ENCODE measurements around the gene AMHR2. TPM values are rescaled to one million over a fixed set of nuclear protein-coding genes. Genes with fewer than 3 reads are reported as not detected.
"Not testable (repeated sequence)": the region's sequence is repeated elsewhere in the genome, so short reads cannot be mapped to it uniquely, and the experiment has no call there.

AMHR2 gene
- total RNA-seq (0.05 TPM), polyA plus RNA-seq (0.14 TPM)
- long read RNA-seq, donor 1, result 0 reads
- long read RNA-seq, donor 2, result 0 reads
- long read RNA-seq, donor 3, result 0 reads
- long read RNA-seq, donor 4, result 0 reads
- long read RNA-seq, donor 5, result 0 reads
- long read RNA-seq, donor 6, result 0 reads
- long read RNA-seq, donor 7, result 0 reads
- long read RNA-seq, donor 8, result 0 reads
- long read RNA-seq, donor 9, result 0 reads
- long read RNA-seq, donor 10, result 0 reads

- peaks cover 3 to 4% of the 10 kb centered on the region in 2 donors for H3K4me1 ChIP-seq (ENCODE audit: control insufficient read depth in 2 of 2, insufficient read depth in 2 of 2, low read length in 2 of 2)
- H3K9me3 ChIP-seq (ENCODE audit: control insufficient read depth in 2 of 2, insufficient read depth in 1 of 2, low read length in 1 of 2), result no peaks in the 10 kb centered on the region
- no peak for DNase-seq (ENCODE audit: low read depth in 6 of 9, low spot score in 9 of 9)
- no peak within 1 kb of the TSS for H3K27ac ChIP-seq (ENCODE audit: low read depth in 1 of 2, low read length in 1 of 2)
- no peak within 1 kb of the TSS for H3K4me3 ChIP-seq (ENCODE audit: low read length in 2 of 2)
- WGBS, result 100% methylated on average over 1 of the region's 1 CpG
- H3K36me3 ChIP-seq (ENCODE audit: control insufficient read depth in 2 of 2, insufficient read depth in 2 of 2, low read length in 1 of 2), result no peaks in the 10 kb centered on the region
- no peaks in the 10 kb centered on the region for H3K27me3 ChIP-seq (ENCODE audit: control insufficient read depth in 2 of 2, insufficient read depth in 1 of 2, low read length in 1 of 2)
Observed at GRCh38 chr12:53423597-53423996, at the start of gene AMHR2. Gene AMHR2 (plus strand): TSS chr12:53423855. CDS start chr12:53423935, 80 bp downstream.

DNA sequence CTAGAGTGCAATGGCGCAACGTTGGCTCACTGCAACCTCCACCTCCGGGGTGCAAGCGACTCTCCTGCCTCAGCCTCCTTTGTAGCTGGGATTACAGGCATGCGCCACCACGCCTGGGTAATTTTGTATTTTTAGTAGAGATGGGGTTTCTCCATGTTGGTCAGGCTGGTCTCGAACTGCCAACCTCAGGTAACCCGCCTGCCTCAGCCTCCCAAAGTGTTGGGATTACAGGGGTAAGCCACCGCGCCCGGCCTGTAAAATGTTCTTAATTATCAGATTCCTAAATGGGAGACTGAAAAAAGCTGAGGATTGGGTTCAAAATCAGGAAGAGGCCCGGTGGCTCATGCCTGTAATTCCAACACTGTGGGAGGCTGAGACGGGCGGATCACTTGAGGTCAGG, 49.4 kb upstream of the AMHR2 start:
- peaks cover 16 to 38% of the 10 kb centered on the region in 2 donors for H3K4me1 ChIP-seq (ENCODE audit: control insufficient read depth in 2 of 2, insufficient read depth in 2 of 2, low read length in 2 of 2)
- not testable (repeated sequence) for H3K9me3 ChIP-seq (ENCODE audit: control insufficient read depth in 2 of 2, insufficient read depth in 1 of 2, low read length in 1 of 2); H3K4me3 ChIP-seq (ENCODE audit: low read length in 2 of 2); H3K27me3 ChIP-seq (ENCODE audit: control insufficient read depth in 2 of 2, insufficient read depth in 1 of 2, low read length in 1 of 2); H3K36me3 ChIP-seq (ENCODE audit: control insufficient read depth in 2 of 2, insufficient read depth in 2 of 2, low read length in 1 of 2); DNase-seq (ENCODE audit: low read depth in 6 of 9, low spot score in 9 of 9); H3K27ac ChIP-seq (ENCODE audit: low read depth in 1 of 2, low read length in 1 of 2)
- WGBS, result 93% methylated on average over 14 of the region's 14 CpGs

- H3K27me3 ChIP-seq (ENCODE audit: control insufficient read depth in 2 of 2, insufficient read depth in 1 of 2, low read length in 1 of 2), result no peaks in the 10 kb centered on the region
- H3K27ac ChIP-seq (ENCODE audit: low read depth in 1 of 2, low read length in 1 of 2), result no peak overlapping the region
- H3K4me3 ChIP-seq (ENCODE audit: low read length in 2 of 2), result no peak overlapping the region
- peaks cover 0 to 5% of the 10 kb centered on the region in 2 donors for H3K36me3 ChIP-seq (ENCODE audit: control insufficient read depth in 2 of 2, insufficient read depth in 2 of 2, low read length in 1 of 2)
- DNase-seq (ENCODE audit: low read depth in 6 of 9, low spot score in 9 of 9), result no peak
- WGBS, result 96% methylated on average over 2 of the region's 2 CpGs
- H3K4me1 ChIP-seq (ENCODE audit: control insufficient read depth in 2 of 2, insufficient read depth in 2 of 2, low read length in 2 of 2), result peaks cover 17 to 32% of the 10 kb centered on the region in 2 donors
- no peaks in the 10 kb centered on the region for H3K9me3 ChIP-seq (ENCODE audit: control insufficient read depth in 2 of 2, insufficient read depth in 1 of 2, low read length in 1 of 2)
Observed at GRCh38 chr12:53376747-53377146, 46.9 kb upstream of the AMHR2 start.

GRCh38 chr12:53378222-53378621, 45.4 kb upstream of the AMHR2 start:
- 99% methylated on average over 12 of the region's 12 CpGs for WGBS
- Histone ChIP-seq H3K27ac (ENCODE audit: low read depth in 1 of 2, low read length in 1 of 2) (peak overlapping the region in 1 of 2 donors; percentile 88), H3K4me1 (ENCODE audit: control insufficient read depth in 2 of 2, insufficient read depth in 2 of 2, low read length in 2 of 2) (peaks cover 19 to 37% of the 10 kb centered on the region in 2 donors), H3K27me3 (ENCODE audit: control insufficient read depth in 2 of 2, insufficient read depth in 1 of 2, low read length in 1 of 2) (no peaks in the 10 kb centered on the region), H3K9me3 (ENCODE audit: control insufficient read depth in 2 of 2, insufficient read depth in 1 of 2, low read length in 1 of 2) (no peaks in the 10 kb centered on the region), H3K36me3 (ENCODE audit: control insufficient read depth in 2 of 2, insufficient read depth in 2 of 2, low read length in 1 of 2) (peaks cover 14 to 19% of the 10 kb centered on the region in 2 donors), H3K4me3 (ENCODE audit: low read length in 2 of 2) (peak overlapping the region in 1 of 2 donors; percentile 52)
- no peak for DNase-seq (ENCODE audit: low read depth in 6 of 9, low spot score in 9 of 9)

- Histone ChIP-seq H3K27me3 (ENCODE audit: control insufficient read depth in 2 of 2, insufficient read depth in 1 of 2, low read length in 1 of 2) (no peaks in the 10 kb centered on the region), H3K36me3 (ENCODE audit: control insufficient read depth in 2 of 2, insufficient read depth in 2 of 2, low read length in 1 of 2) (peaks cover 21 to 26% of the 10 kb centered on the region in 2 donors), H3K4me3 (ENCODE audit: low read length in 2 of 2) (peak overlapping the region; percentile 52 to 95), H3K27ac (ENCODE audit: low read depth in 1 of 2, low read length in 1 of 2) (peak overlapping the region; percentile 88), H3K9me3 (ENCODE audit: control insufficient read depth in 2 of 2, insufficient read depth in 1 of 2, low read length in 1 of 2) (no peaks in the 10 kb centered on the region), H3K4me1 (ENCODE audit: control insufficient read depth in 2 of 2, insufficient read depth in 2 of 2, low read length in 2 of 2) (peaks cover 24 to 40% of the 10 kb centered on the region in 2 donors)
- WGBS, result 36% methylated on average over 23 of the region's 23 CpGs
- DNase-seq (ENCODE audit: low read depth in 6 of 9, low spot score in 9 of 9), result no peak
Observed at GRCh38 chr12:53378724-53379388, 44.8 kb upstream of the AMHR2 start.

GRCh38 chr12:53379389-53380103, 44.1 kb upstream of the AMHR2 start:
- peak; percentile 97 to 100 (median 99) for DNase-seq (ENCODE audit: low read depth in 6 of 9, low spot score in 9 of 9)
- Histone ChIP-seq H3K9me3 (ENCODE audit: control insufficient read depth in 2 of 2, insufficient read depth in 1 of 2, low read length in 1 of 2) (no peaks in the 10 kb centered on the region), H3K27ac (ENCODE audit: low read depth in 1 of 2, low read length in 1 of 2) (peak overlapping the region; percentile 88 to 99), H3K4me3 (ENCODE audit: low read length in 2 of 2) (peak overlapping the region; percentile 53 to 95), H3K36me3 (ENCODE audit: control insufficient read depth in 2 of 2, insufficient read depth in 2 of 2, low read length in 1 of 2) (peaks cover 24 to 31% of the 10 kb centered on the region in 2 donors), H3K27me3 (ENCODE audit: control insufficient read depth in 2 of 2, insufficient read depth in 1 of 2, low read length in 1 of 2) (no peaks in the 10 kb centered on the region), H3K4me1 (ENCODE audit: control insufficient read depth in 2 of 2, insufficient read depth in 2 of 2, low read length in 2 of 2) (peaks cover 26 to 45% of the 10 kb centered on the region in 2 donors)
- WGBS, result under 1% methylated on average over 29 of the region's 29 CpGs

- peak within 1 kb of the TSS; percentile 88 to 99 for H3K27ac ChIP-seq (ENCODE audit: low read depth in 1 of 2, low read length in 1 of 2)
- no peaks in the 10 kb centered on the region for H3K9me3 ChIP-seq (ENCODE audit: control insufficient read depth in 2 of 2, insufficient read depth in 1 of 2, low read length in 1 of 2)
- peak within 1 kb of the TSS; percentile 53 to 95 for H3K4me3 ChIP-seq (ENCODE audit: low read length in 2 of 2)
- DNase-seq (ENCODE audit: low read depth in 6 of 9, low spot score in 9 of 9), result peak in 7 of 9 donors; percentile 48 to 88 (median 77)
- peaks cover 27 to 46% of the 10 kb centered on the region in 2 donors for H3K4me1 ChIP-seq (ENCODE audit: control insufficient read depth in 2 of 2, insufficient read depth in 2 of 2, low read length in 2 of 2)
- no peaks in the 10 kb centered on the region for H3K27me3 ChIP-seq (ENCODE audit: control insufficient read depth in 2 of 2, insufficient read depth in 1 of 2, low read length in 1 of 2)
- WGBS, result under 1% methylated on average over 70 of the region's 71 CpGs
- peaks cover 27 to 32% of the 10 kb centered on the region in 2 donors for H3K36me3 ChIP-seq (ENCODE audit: control insufficient read depth in 2 of 2, insufficient read depth in 2 of 2, low read length in 1 of 2)
Observed at GRCh38 chr12:53380104-53380793, 43.4 kb upstream of the AMHR2 start, which contains the start of gene SP1. Gene SP1 (plus strand): TSS chr12:53380176. CDS start chr12:53380292, 116 bp downstream.

GRCh38 chr12:53380794-53381730, 42.6 kb upstream of the AMHR2 start:
- Histone ChIP-seq H3K4me3 (ENCODE audit: low read length in 2 of 2) (peak overlapping the region; percentile 48 to 95), H3K36me3 (ENCODE audit: control insufficient read depth in 2 of 2, insufficient read depth in 2 of 2, low read length in 1 of 2) (peaks cover 27 to 35% of the 10 kb centered on the region in 2 donors), H3K9me3 (ENCODE audit: control insufficient read depth in 2 of 2, insufficient read depth in 1 of 2, low read length in 1 of 2) (no peaks in the 10 kb centered on the region), H3K27me3 (ENCODE audit: control insufficient read depth in 2 of 2, insufficient read depth in 1 of 2, low read length in 1 of 2) (no peaks in the 10 kb centered on the region), H3K27ac (ENCODE audit: low read depth in 1 of 2, low read length in 1 of 2) (peak overlapping the region; percentile 79 to 99), H3K4me1 (ENCODE audit: control insufficient read depth in 2 of 2, insufficient read depth in 2 of 2, low read length in 2 of 2) (peaks cover 27 to 46% of the 10 kb centered on the region in 2 donors)
- WGBS, result 29% methylated on average over 21 of the region's 21 CpGs
- DNase-seq (ENCODE audit: low read depth in 6 of 9, low spot score in 9 of 9), result peak in 1 of 9 donors; percentile 62

Measured in thymus (tissue), 14 donors.